Suppressor macrophage (primary cell): ENCODE measurements around the gene CCDC154.

Source experiments
- DNase-seq, 4 experiments: peaks; one replicate each; pipeline ENCODE4 v3.0.0-alpha.2; 2020 to 2022

Gene CCDC154

DNA sequence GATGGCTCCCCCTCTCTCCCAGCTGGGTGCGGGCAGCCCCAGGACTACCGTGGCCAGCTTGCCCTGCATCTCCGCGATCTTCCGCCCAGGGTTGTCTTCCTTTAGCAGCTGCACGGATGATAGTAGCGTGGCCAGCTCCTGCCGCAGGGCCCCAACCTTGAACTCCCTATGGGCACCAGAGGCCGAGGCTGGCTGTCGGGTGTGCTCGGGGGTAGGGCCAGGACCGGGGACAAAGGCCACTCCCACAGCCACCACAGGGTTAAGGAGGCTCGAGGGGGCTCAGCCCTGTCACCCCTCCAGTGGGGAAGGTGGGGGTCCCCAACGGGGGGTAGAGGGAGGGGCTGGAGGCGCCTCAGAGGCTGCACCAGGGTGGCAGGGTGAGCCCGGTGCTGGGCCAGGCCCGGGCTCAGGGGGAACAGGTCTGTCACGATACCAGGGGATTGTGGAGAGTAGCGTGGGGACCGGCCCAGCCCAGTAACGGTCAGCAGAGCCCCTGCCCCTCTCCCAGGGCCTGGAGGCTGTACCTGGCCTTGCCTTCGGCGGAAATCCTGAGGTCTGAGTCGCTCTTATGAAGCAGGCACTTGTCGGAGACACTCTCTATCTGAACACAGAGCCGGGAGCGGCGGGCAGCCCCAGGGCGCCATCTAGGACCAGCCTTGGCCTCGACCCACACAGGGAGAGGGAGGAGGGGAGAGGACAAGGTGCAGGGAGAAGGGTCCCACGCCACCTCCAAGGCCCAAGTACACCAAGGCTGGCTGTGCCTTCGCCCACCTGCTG, 8.2 kb downstream of the CCDC154 start:
- no peak for DNase-seq

GRCh38 chr16:1434644-1435592, 9.4 kb downstream of the CCDC154 start:
- no peak for DNase-seq

- DNase-seq, result no peak
Measured at GRCh38 chr16:1433756-1434155, 10.6 kb downstream of the CCDC154 start.

- no peak for DNase-seq
Measured at GRCh38 chr16:1433263-1433560, 11.1 kb downstream of the CCDC154 start.

GRCh38 chr16:1432388-1433262, 11.7 kb downstream of the CCDC154 start:
- peak in 1 of 4 experiments; percentile 35 for DNase-seq

DNA sequence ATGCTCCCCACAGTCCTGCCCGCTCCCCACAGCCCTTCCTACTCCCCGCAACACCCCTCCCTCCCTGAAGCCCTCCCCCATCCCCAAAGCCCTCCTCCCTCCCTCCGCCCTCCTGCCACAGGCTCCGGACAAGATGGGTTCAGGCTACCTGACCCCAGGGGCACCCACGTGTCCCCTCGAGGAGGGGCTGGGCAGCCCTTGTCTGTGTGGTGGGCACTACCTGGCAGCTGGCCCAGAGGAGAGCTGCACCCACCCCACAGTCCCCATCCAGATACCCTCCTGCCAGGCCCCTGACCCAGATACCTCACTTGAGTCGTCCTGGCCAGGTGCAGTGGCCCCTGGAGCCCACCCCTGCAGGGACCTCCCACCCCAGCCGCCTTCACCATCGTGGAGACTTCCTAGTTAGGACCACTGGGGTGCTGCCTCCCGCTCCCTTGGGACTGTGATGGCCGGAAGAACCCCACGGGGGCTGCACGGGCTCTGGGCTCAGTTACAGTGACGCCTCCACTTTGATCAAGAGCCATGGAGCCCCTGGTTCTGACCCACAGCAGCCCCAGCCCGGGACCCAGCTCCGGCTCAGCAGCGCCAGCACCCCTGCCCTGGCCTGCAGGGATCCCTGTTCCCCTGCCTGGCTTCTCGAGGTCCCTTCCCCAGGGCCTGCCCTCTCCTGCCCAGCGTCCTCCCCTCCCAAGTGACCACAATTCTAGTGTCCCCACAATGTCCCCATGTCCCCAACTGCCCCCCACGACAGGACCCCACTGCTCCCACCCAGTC, 12.7 kb downstream of the CCDC154 start:
- DNase-seq, result no peak

GRCh38 chr16:1430759-1431496, 13.4 kb downstream of the CCDC154 start, which contains the start of gene PERCC1:
PERCC1 (plus strand) TSS chr16:1431078; CDS start chr16:1432594, 1,516 bp downstream.
- DNase-seq, result no peak

- no peak for DNase-seq
Measured at GRCh38 chr16:1430214-1430758, 14.1 kb downstream of the CCDC154 start.

DNA sequence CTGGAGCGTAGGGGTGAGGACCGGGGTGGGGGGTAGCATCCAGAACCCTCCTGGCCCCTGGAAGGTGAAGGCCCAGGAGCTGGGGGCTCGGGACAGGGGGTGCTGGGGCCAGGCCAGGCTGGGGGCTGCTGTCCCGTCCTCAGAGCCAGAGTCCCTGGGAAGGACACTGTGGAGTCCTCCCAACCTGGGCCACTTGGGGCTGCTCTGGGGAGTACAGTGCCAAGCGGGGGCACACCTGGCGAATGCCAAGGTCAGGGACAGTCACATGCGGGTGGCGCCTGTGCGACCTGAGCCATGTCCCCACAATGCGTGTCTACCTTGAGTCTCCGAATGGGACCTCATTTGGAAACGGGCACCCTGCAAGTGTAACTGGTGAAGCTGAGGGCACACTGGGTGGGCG, 14.7 kb downstream of the CCDC154 start:
- no peak for DNase-seq

- no peak for DNase-seq
Measured at GRCh38 chr16:1429012-1429411, 15.3 kb downstream of the CCDC154 start.

GRCh38 chr16:1428511-1428910, 15.8 kb downstream of the CCDC154 start:
- peak; percentile 56 to 81 (median 70) for DNase-seq

DNA sequence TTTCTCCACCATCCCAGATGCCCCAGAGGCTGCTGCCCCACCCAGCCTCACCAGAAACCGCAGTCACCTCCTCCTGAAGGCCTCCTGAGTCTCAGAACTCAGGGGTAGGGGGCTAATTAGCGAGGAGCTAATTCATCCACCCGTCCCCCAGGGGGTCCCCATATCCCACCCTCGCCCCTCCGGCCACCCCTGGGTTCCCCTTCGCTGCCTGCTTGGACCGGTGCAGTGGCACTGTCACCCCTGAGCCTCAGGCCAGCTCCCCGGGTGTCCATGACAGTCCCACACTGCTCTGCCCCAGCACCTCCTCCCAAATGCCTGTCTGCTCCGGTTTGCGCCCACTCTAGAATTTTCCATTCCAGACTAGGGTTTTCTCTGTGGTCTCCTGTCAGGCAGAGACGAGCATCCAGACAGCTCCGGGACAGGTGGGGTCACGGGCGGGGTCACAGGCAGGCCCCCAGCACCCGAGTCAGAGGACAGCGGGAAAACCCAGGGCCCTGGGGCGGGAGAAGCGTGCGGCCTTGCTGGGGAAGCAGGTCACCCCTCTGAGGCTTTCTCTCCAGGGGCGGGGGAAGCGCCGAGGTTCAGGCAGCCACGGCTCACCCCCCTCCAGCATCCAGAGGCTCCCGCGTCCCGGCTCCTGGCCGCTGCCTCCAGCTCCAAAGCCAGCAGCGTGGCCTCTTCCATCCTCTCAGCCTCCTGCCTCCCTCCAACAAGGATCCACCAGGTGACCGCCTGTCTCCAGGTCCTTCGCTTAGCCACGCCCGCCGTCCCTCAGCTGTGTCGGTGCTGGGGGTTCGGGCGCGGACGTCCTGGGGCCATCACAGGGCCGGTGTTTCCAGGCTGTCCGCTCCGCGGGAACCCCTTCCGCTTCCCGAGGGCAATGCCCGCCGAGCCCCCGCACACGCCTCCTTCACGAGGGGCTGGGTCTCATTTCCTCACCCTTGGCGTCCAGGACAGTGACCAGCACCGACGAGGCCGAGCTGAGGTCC, 16.6 kb downstream of the CCDC154 start:
- no peak for DNase-seq

- no peak for DNase-seq
Measured at GRCh38 chr16:1426734-1427471, 17.5 kb downstream of the CCDC154 start.

- DNase-seq, result peak in 1 of 4 experiments; percentile 1
Measured at GRCh38 chr16:1425616-1426370, 18.6 kb downstream of the CCDC154 start.

DNA sequence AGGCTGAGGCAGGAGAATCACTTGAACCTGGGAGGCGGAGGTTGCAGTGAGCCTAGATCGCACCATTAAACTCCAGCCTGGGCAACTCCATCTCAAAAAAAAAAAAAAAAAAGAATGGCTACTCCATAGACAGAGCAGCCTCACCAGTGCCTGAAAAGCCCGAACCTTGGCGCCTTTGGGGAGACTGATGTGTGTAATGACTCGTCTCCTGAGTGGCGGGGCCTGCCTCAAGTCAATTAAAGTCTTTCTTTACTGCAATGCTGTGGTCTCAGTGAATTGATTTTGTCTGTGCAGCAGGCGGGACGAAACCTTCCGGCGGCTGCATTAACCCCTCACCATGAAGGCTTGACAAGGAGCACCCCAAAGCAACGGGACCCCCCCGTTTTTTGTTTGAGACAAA, 20.3 kb downstream of the CCDC154 start:
- DNase-seq, result peak in 1 of 4 experiments; percentile 1

DNA sequence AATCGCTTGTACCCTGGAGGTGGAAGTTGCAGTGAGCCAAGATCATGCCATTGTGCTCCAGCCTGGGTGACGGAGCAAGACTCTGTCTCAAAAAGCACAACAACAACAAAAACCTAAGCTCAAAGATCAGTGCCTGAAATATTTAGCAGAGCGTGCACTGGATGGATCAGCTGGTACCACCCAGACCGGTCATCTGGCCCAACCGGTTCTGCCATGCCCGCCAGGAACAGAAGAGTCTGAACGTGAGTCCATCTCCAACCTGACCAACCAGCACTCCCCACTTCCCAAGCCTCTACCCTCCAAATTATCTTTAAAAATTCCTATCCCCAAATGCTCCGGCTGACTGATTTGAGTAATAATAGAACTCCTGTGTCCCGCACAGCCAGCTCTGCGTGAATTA, 22.3 kb downstream of the CCDC154 start:
- DNase-seq, result peak in 1 of 4 experiments; percentile 1

DNA sequence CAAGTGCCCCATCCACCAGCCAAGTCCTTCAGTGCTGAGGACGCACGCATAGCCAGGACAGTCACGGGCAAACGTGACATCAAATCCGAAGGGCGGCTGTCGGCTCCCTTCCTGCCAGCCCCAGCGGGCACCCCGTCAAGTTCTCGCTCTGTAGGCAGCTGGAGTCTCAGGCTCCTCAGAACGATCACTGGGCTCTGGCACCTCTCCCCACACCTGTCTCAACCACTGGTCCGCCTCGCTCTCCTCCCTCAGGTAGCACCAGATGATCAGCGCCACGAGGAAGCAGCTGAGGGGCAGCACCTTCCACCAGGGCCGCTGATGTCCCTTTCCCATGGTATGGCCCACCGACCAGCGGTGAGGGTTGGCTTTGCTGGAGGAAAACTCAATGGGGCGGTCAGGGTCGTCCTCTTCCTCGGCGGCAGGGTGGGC, 24.2 kb downstream of the CCDC154 start:
- peak in 2 of 4 experiments; percentile 5 to 22 for DNase-seq

DNA sequence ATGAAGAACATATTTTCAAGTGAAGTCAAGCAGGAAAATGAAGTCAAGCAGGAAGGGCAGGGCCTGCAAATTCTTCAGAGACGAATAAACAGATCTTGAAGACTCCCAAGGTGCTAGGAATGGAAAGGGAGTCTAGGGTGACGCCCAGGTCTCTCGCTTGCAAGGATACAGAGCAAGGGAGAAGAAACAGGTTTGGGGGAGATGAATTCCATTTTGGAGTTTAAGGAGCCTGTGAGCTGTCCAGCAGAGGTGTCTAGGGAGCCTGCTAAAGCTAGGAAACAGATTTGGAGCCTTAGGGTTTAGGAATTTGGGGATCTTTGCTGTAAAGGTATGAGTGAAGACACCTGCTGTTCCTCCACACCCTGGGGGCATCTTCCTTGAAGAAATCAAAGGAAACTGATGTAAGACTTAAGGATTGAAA, 27.8 kb downstream of the CCDC154 start:
- DNase-seq, result no peak
